Omental fat pad (tissue), 4 donors: ENCODE results near the gene NUDCD2. TPM values are rescaled to one million over a fixed set of nuclear protein-coding genes. Genes with fewer than 3 reads are reported as not detected.

Experiments used
- ATAC-seq: fragments of 150-250 bp; one replicate; pipeline ENCODE4 v1.9.1; 2016; ENCODE audit warnings: mild to moderate bottlenecking, moderate library complexity; ENCODE audit not compliant: low FRiP score
- DNase-seq: peaks from one replicate; pipeline ENCODE4 v3.0.0-alpha.2; 2019; ENCODE audit warnings: low spot score
- total RNA-seq, 4 donors: library from RNA; depleted of rRNA; stranded (reverse); fragments of >200 nt; gene quantifications; one replicate each; pipeline ENCODE4 v1.1.0, GENCODE V29; 2016
- TF ChIP-seq, protein P1 (sequence below), 3 donors: fragments of 450-650 bp; IDR thresholded peaks; one replicate each; pipeline ENCODE4 v1.5.1; 2016 to 2017; ENCODE audit warnings: antibody characterized with exemption in 3 of 3, mild to moderate bottlenecking in 3 of 3, moderate library complexity in 2 of 3

The NUDCD2 gene
- total RNA-seq, 4 donors from 2014 or later, result 5.2 to 9.8 (median 5.9) TPM

DNA sequence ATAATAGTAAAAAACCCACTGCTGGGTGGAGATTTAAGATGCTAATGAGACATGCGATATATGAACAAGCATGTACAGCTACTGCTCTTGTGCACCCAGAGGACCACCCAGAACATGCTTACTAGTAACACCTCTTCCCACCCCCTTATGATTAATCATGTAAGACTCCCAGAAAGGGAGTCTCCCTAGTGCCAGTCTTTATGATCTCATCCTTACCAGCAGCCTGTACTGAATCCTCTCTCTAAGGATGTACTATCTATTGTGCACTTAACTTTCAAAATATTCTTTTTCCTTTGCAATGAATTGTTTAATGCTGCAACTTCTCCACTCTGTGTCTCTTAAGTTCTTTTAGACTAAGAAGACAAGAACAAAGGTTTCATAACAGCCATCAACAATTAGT, 36.4 kb upstream of the NUDCD2 start:
- DNase-seq, result no peak
- ATAC-seq, result peak; percentile 50
- TF ChIP-seq, protein P1, sequence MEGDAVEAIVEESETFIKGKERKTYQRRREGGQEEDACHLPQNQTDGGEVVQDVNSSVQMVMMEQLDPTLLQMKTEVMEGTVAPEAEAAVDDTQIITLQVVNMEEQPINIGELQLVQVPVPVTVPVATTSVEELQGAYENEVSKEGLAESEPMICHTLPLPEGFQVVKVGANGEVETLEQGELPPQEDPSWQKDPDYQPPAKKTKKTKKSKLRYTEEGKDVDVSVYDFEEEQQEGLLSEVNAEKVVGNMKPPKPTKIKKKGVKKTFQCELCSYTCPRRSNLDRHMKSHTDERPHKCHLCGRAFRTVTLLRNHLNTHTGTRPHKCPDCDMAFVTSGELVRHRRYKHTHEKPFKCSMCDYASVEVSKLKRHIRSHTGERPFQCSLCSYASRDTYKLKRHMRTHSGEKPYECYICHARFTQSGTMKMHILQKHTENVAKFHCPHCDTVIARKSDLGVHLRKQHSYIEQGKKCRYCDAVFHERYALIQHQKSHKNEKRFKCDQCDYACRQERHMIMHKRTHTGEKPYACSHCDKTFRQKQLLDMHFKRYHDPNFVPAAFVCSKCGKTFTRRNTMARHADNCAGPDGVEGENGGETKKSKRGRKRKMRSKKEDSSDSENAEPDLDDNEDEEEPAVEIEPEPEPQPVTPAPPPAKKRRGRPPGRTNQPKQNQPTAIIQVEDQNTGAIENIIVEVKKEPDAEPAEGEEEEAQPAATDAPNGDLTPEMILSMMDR (IDR thresholded peaks at IDR 0.05), result no peak

DNA sequence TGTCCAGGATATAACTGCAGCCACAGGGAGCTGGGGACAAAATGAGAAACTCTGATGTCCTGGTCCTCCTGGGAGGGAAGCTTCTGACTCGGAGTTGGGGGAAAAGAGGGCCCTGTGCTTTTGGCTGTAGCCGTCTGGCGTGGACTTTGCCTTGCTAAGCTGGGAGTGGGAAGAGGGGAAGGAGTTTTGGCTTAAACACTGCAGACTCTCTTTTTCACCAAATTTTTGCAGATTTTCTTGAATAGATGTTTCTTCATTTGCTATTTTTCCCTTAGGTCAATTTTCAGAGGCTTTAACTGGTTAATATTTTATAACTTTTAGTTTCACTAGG, 29.8 kb upstream of the NUDCD2 start:
- ATAC-seq, result no peak
- TF ChIP-seq, protein P1 (IDR thresholded peaks at IDR 0.05), result no peak
- no peak for DNase-seq

DNA sequence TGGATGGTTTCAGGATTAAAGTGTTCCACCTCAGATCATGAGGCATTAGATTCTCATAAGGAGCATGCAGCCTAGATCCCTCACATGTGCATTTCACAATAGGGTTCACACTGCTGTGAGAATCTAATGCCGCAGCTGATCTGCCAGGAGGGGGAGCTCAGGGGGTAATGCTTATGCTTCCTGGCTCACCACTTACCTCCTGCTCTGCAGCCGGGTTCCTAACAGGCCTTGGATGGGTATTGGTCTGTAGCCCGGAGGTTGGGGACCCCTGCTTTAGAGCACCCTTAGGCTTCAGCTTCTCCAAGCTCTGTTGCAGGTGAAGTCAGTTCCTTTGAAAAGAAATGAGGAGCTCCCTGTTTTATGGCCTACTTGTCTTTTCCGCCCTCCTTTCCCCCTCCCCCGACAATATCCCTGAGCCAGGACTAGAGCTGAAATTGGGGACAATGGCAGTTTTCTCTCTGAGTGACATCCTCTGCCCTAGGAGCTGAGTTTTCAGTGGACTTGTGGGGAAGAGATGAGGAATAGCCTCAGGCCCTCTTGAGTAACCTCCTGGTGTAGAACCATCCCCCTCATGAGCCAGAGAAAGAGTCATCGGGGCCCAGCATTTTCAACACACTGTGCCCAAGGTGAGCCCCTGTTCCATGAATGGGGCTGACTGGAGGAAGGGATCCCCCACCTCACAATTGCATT, 29.3 kb upstream of the NUDCD2 start:
- DNase-seq, result no peak
- TF ChIP-seq, protein P1 (IDR thresholded peaks at IDR 0.05), result no peak
- no peak for ATAC-seq

DNA sequence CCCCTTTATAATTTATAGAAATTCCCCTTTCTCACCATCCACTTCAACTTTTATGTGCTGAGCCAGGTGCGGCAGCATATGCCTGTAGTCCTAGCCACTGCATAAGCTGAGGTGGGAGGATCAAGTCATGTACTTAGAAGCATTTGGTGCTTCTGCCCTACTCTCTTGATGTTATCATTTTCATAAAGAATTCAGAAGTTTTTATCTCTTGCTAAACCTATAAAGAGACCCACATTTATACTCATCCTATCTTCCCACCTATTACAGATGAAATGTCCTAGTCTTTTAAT, 19.0 kb upstream of the NUDCD2 start:
- ATAC-seq, result no peak

DNA sequence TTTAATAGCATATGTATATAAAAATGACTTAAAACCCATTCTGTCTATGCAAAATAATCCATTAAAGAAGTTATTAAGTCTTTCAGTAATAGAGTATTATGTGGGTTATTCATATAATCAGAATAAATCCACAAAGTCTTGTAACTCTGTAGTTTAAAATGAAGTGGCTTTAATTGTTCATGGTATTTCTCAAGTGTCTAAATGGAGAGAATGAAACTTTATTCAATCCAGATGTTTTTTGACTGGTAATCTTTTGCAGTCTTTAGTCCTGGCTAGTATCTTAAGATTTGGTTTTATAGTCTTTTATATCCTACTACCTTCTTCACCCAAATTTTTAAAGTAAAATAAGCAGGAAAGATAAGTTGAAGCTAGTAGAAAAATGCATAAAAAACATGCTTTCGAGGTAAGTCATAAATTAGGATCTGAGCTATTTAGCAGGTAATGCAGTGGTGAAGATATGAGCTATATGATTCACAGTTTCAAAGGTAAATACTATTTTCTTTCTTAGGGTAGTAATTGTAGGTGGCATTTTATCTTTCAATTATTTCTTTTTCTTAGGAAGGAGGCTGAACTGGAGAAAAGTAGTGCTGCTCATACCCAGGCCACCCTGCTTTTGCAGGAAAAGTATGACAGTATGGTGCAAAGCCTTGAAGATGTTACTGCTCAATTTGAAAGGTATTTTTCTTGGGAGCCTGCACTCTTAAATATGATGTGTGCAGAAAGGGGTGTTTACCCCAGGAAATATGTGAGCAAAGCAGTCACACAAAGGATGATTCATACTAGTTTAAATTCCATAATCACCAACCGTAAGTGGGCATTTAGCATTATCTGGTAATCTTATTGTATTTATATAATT, 18.5 kb upstream of the NUDCD2 start:
- TF ChIP-seq, protein P1 (IDR thresholded peaks at IDR 0.05), result no peak
- no peak for ATAC-seq
- DNase-seq, result no peak

More for the DNA sequence above, 19.0 kb upstream of the NUDCD2 start:
- DNase-seq, result no peak
- TF ChIP-seq, protein P1 (IDR thresholded peaks at IDR 0.05), result no peak

DNA sequence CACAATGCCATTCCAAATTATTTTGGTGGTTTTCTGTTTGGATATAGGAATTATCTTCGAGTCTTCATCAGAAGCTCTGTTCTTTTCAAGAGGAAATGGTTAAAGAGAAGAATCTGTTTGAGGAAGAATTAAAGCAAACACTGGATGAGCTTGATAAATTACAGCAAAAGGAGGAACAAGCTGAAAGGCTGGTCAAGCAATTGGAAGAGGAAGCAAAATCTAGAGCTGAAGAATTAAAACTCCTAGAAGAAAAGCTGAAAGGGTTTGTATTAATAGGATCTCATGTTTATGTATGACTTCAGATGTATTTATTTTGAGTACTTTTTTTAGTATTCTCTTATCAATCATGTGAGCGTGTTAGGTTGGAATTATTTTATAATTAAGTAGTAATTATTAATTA, 15.5 kb upstream of the NUDCD2 start:
- DNase-seq (no peak), ATAC-seq (no peak)
- TF ChIP-seq, protein P1 (IDR thresholded peaks at IDR 0.05), result no peak
